ENCODE data around the gene SUPT20HL1. TPM values are rescaled to one million over a fixed set of nuclear protein-coding genes. Genes with fewer than 3 reads are reported as not detected.
A peak's percentile ranks its signal among the peaks of the same experiment; 100 is the strongest.

SUPT20HL1 gene
- total RNA-seq, 1 experiment from 2014 or later: not detected

DNA sequence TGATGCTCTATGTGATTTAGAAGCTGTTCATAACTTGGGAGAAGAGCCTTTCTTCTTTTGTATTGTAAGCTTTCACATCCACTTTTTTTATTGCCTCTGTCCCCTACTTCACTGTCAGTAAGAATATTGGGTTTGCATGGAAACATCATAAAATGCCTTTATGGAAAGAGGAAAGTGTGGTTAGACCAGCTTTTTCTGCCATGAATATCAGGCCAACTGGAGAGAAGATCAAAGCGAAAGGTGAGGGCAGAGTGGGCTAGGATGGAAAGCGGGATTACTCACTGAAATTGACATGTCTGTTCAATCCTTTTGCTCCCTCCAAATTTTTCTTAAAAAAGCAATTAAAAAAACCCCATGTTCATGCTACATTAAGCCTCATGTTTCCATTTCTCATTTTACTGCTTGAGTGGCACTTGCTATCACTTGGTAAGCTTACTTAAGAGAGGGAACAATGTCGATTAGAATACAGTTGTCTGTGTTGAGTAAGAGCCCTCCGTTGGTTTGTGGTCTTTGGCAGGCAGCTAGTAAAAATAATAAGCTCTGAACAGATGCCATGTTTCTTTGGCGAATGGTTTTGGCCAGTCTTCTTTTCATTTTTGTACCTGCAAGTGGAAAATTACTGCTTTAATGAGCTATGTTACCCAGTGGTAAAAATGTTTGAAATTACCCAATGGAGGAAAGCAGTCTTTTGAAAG lies 35.9 kb downstream of the SUPT20HL1 start:
- peak; percentile 46 for DNase-seq (ENCODE audit: low spot score)

GRCh38 chrX:24396931-24397279 lies 36.5 kb downstream of the SUPT20HL1 start:
- DNase-seq (ENCODE audit: low spot score): no peak

- DNase-seq (ENCODE audit: low spot score): no peak
These were observed 38.3 kb downstream of the SUPT20HL1 start for GRCh38 chrX:24398766-24399165.

- DNase-seq (ENCODE audit: low spot score): no peak
These were observed 39.1 kb downstream of the SUPT20HL1 start for GRCh38 chrX:24399550-24399949.

DNA sequence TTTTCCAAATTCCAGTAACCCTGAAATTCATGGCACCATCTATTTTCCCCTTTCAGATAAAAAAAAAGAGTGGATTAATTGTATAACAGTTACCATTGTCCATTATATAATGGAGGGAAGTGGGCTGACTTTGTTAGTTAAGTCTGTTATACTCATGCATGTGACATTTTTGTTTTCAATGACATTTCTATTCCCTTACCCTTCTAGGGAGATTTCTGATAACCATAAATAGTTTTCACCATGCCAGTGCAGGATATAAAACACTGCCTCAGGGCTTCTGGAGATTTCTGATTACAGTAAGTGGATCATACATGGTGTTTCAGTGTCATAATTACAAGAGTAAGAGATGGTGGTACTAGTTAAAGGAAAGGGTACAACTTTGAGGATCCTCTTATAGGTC lies 45.5 kb downstream of the SUPT20HL1 start:
- DNase-seq (ENCODE audit: low spot score): no peak

Other genes with a start within 250 kb of the SUPT20HL1 start
- 35.0 and 45.7 TPM in 2 replicates for gene ZFX, start 210.9 kb upstream of the SUPT20HL1 start, total RNA-seq (2014; rRNA removed; shearing (Covaris generic))
- not detected in 2 replicates for gene SUPT20HL2, start 46.6 kb upstream of the SUPT20HL1 start, total RNA-seq (2014; rRNA removed; shearing (Covaris generic))
- gene PDK3, start 104.6 kb downstream of the SUPT20HL1 start, total RNA-seq (2014; rRNA removed; shearing (Covaris generic)): 13.6 and 16.9 TPM in 2 replicates